K562 (cell line): ENCODE measurements around the gene RTL5. TPM values are rescaled to one million over a fixed set of nuclear protein-coding genes. Genes with fewer than 3 reads are reported as not detected.

Experiments used
- ATAC-seq: fragments of 200-7000 bp; cut with Tn5 transposase; 3 replicates; pipeline ENCODE4 v1.9.1; 2020; ENCODE audit warnings: moderate library complexity
- BruUV-seq: library from RNA; stranded (reverse); fragments of 400-500 nt; replicated peaks from 2 replicates; lab custom pipeline; 2021; lab: Mats Ljungman, UMichigan
- CTCF ChIA-PET: fragments of 300-600 bp; formaldehyde crosslinking; extraction: SDS; loops from one replicate; lab custom pipeline; 2021; ENCODE audit warnings: low intra/inter-chr PET ratio; lab: Yijun Ruan, JAX
- POLR2A ChIA-PET: fragments of 300-600, 350-650 bp; sonication (Branson Sonifier 250); formaldehyde crosslinking; extraction: SDS; loops from one replicate; lab custom pipeline; 2021; ENCODE audit warnings: antibody characterized with exemption, inconsistent platforms; lab: Yijun Ruan, JAX
- DNase-seq, 4 experiments: peaks; one replicate each; pipeline versions ENCODE4 v3.0.0 to v3.0.0-alpha.2; 2011 to 2018; ENCODE audit warnings: low spot score in 3 of 4, mixed read lengths in 3 of 4; ENCODE audit errors: extremely low read depth in 1 of 4
- FAIRE-seq: peaks from 2 replicates; lab custom pipeline; 2011; peaks lifted over from hg19 to GRCh38; lab: Jason Lieb, UNC
- H2AFZ ChIP-seq: 2 replicates; pipeline ENCODE4 v1.6.0; 2011; ENCODE audit warnings: low read depth, low read length, control low read depth, inconsistent platforms
- H3K27ac ChIP-seq: fragments of 200-600 bp; 3 replicates; pipeline ENCODE4 v1.8.0; 2011; ENCODE audit warnings: low read depth, mild to moderate bottlenecking, control low read depth, inconsistent platforms, low read length, moderate library complexity, mixed read lengths; ENCODE audit errors: extremely low read depth
- H3K27me3 ChIP-seq, 2 experiments: fragments of 300-600 bp in 1 of 2; 2 replicates in 1 of 2; 3 replicates in 1 of 2; pipeline versions ENCODE4 v1.6.0 to v1.8.0; 2011; ENCODE audit warnings: inconsistent platforms in 2 of 2, low read length in 2 of 2, mild to moderate bottlenecking in 1 of 2, mixed read lengths in 1 of 2, moderate library complexity in 1 of 2; ENCODE audit not compliant: control insufficient read depth in 2 of 2, insufficient read depth in 2 of 2
- H3K36me3 ChIP-seq: fragments of 300-600 bp; 3 replicates; pipeline ENCODE4 v1.8.0; 2011; ENCODE audit warnings: mild to moderate bottlenecking, low read length, inconsistent platforms; ENCODE audit not compliant: control insufficient read depth, insufficient read depth
- H3K4me1 ChIP-seq, 2 experiments: fragments of 200-600 bp in 1 of 2; replicated peaks in 1 of 2; 2 replicates in 1 of 2; 3 replicates in 1 of 2; pipeline versions ENCODE4 v1.5.1 to v1.8.0; 2011; ENCODE audit warnings: inconsistent platforms in 2 of 2, low read length in 2 of 2, mild to moderate bottlenecking in 1 of 2, mixed read lengths in 1 of 2, moderate library complexity in 1 of 2; ENCODE audit not compliant: control insufficient read depth in 2 of 2, insufficient read depth in 2 of 2
- H3K4me2 ChIP-seq: 2 replicates; pipeline ENCODE4 v1.6.1; 2011; ENCODE audit warnings: low read length, control low read depth, inconsistent platforms, mixed read lengths; ENCODE audit not compliant: insufficient read depth
- H3K4me3 ChIP-seq: fragments of 200-600 bp; sonication (generic), shearing (Covaris generic); 2 replicates; pipeline ENCODE4 v1.5.1; 2016; ENCODE audit warnings: control low read depth, inconsistent platforms
- H3K79me2 ChIP-seq: fragments of 200-600 bp; 3 replicates; pipeline ENCODE4 v1.8.0; 2011; ENCODE audit warnings: low read length, inconsistent platforms; ENCODE audit not compliant: control insufficient read depth, insufficient read depth
- H3K9ac ChIP-seq, 2 experiments: 2 replicates each; pipeline versions ENCODE4 v1.6.0 to v1.6.1; 2011; ENCODE audit warnings: low read depth in 2 of 2, low read length in 2 of 2, control low read depth in 1 of 2, inconsistent platforms in 1 of 2, mild to moderate bottlenecking in 1 of 2, mixed read lengths in 1 of 2; ENCODE audit not compliant: insufficient read depth in 1 of 2
- H3K9me1 ChIP-seq: one replicate; pipeline ENCODE4 v1.6.0; 2011; ENCODE audit warnings: inconsistent platforms, mild to moderate bottlenecking, low read length, moderate library complexity; ENCODE audit not compliant: control insufficient read depth, insufficient read depth
- H3K9me3 ChIP-seq: replicated peaks from 2 replicates; pipeline ENCODE4 v1.5.1; 2011; ENCODE audit warnings: low read depth, low read length, inconsistent platforms; ENCODE audit not compliant: control insufficient read depth, insufficient read depth
- H4K20me1 ChIP-seq: replicated peaks from 2 replicates; pipeline ENCODE4 v1.6.1; 2011; ENCODE audit warnings: low read length, inconsistent platforms, mixed read lengths; ENCODE audit not compliant: control insufficient read depth, insufficient read depth
- MAFG ChIP-seq: fragments of 450-650 bp; conservative IDR thresholded peaks from 2 replicates; pipeline ENCODE4 v1.6.1; 2016; ENCODE audit warnings: missing genetic modification characterization, missing compliant biosample characterization
- SMAD4 ChIP-seq: fragments of 250-450 bp; sonication (Bioruptor Pico); conservative IDR thresholded peaks from 2 replicates; pipeline ENCODE4 v1.8.0; 2021; ENCODE audit warnings: inconsistent platforms, mild to moderate bottlenecking, moderate library complexity
- ZNF133 ChIP-seq: fragments of 250-450 bp; sonication (Bioruptor Pico); IDR thresholded peaks from 2 replicates; pipeline ENCODE4 v1.4.0; 2020; ENCODE audit warnings: mild to moderate bottlenecking
- WGBS: fragments of 100-300 bp; shearing (Covaris generic); methylation state at CpG from one replicate; pipeline ENCODE4 v1.1.6; 2016; ENCODE audit warnings: low coverage, mixed read lengths; ENCODE audit not compliant: insufficient coverage; ENCODE audit errors: missing lambda C conversion rate; 5-methylcytosine and 5-hydroxymethylcytosine counted together
- in situ Hi-C: fragments of 300-500 bp; cut with MboI; formaldehyde crosslinking; loops from 4 replicates; pipeline ENCODE4 v1.15.0; 2018; ENCODE audit warnings: inconsistent platforms, mixed read lengths
- intact Hi-C: fragments of 100-400 bp; cut with micrococcal nuclease; formaldehyde crosslinking; loops from 2 replicates; pipeline ENCODE4 v1.14.2; 2022
- polyA plus RNA-seq, 8 experiments: library from polyadenylated mRNA; depleted of rRNA in 4 of 8; stranded (reverse) in 5 of 8; unstranded in 3 of 8; fragments of >200 nt; fragmentation: Nextera tagmentation in 2 of 8; fragmentation: Illumina TruSeq in 1 of 8; extraction: Ambion mirVana in 2 of 8; extraction: Trizol in 1 of 8; gene quantifications; 2 replicates each; pipeline versions ENCODE4 v1.2.1 to v1.2.3, GENCODE V29; 2011 to 2014; ENCODE audit warnings: inconsistent platforms in 1 of 8, missing spikeins in 1 of 8
- total RNA-seq, 7 experiments: library from RNA; depleted of rRNA in 6 of 7; stranded (reverse); fragments of >200 nt in 6 of 7; fragmentation: Illumina TruSeq in 2 of 7; extraction: Trizol in 2 of 7; gene quantifications; 2 replicates each; pipeline versions ENCODE4 v1.2.1 to v1.2.3, GENCODE V29; 2011 to 2021; ENCODE audit warnings: low replicate concordance in 1 of 7
- TF ChIP-seq, protein P1 (sequence below), 2 experiments: IDR thresholded peaks; 2 replicates each; pipeline ENCODE4 v1.6.1; 2012; ENCODE audit warnings: improper control_type of control experiment in 2 of 2, low read depth in 2 of 2, low read length in 2 of 2, borderline replicate concordance in 1 of 2
- TF ChIP-seq, protein P2 (sequence below): fragments of 250-450 bp; sonication (Bioruptor Pico); IDR thresholded peaks from 2 replicates; pipeline ENCODE4 v1.9.0; 2021; ENCODE audit warnings: mild to moderate bottlenecking

Gene RTL5
- total and polyA plus RNA-seq, 9 of the 15 experiments (the other 6 are each of a cell fraction or from before 2014, with no cell fraction given) = 0.03 TPM; not detected in 8

DNA sequence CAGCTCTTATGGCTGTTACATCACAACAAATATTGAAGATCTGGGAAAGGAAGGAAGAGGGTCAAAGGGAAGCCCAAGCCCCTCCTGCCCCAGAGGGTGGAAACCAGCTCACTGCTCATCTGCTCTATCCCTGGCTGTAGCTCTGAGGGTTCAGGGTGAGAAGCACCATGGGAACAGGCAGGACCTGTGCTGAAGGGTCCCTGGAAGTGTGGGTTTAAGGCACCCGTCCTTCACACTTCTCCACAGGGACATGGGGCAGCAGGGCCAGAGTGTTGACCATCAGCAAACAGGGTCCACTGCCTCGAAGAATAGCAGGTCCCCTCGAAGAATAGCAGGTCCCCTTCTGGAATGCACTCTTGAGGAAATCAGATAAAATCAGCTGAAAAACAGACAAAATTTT, 4.4 kb downstream of the RTL5 start:
- Histone ChIP-seq H3K27me3 (peaks cover 0 to 34% of the 10 kb centered on the region in 2 experiments; a peak in 3 of 5 replicates), H3K27ac (no peak overlapping the region), H3K9me3 (no peaks in the 10 kb centered on the region), H2AFZ (no peak overlapping the region), H3K4me3 (no peak overlapping the region), H4K20me1 (peaks cover 3% of the 10 kb centered on the region; the same call in 1 of the 2 replicates), H3K4me1 (peaks cover 0 to 10% of the 10 kb centered on the region in 2 experiments; a peak in 2 of 5 replicates), H3K9me1 (no peaks in the 10 kb centered on the region), H3K4me2 (no peak overlapping the region), H3K79me2 (no peaks in the 10 kb centered on the region), H3K9ac (no peak overlapping the region), H3K36me3 (no peaks in the 10 kb centered on the region)
- WGBS = 6% methylated on average over 3 of the region's 3 CpGs
- ATAC-seq (no peak), DNase-seq (no peak), FAIRE-seq (no peak)
- BruUV-seq = no TSS peak
- in situ Hi-C loops (no loop called here), intact Hi-C loops (loop anchor here (2.0 kb wide), 1 partner anchor 109 kb away; no protein-coding TSS in a partner anchor)
- TF ChIP-seq, protein P1, sequence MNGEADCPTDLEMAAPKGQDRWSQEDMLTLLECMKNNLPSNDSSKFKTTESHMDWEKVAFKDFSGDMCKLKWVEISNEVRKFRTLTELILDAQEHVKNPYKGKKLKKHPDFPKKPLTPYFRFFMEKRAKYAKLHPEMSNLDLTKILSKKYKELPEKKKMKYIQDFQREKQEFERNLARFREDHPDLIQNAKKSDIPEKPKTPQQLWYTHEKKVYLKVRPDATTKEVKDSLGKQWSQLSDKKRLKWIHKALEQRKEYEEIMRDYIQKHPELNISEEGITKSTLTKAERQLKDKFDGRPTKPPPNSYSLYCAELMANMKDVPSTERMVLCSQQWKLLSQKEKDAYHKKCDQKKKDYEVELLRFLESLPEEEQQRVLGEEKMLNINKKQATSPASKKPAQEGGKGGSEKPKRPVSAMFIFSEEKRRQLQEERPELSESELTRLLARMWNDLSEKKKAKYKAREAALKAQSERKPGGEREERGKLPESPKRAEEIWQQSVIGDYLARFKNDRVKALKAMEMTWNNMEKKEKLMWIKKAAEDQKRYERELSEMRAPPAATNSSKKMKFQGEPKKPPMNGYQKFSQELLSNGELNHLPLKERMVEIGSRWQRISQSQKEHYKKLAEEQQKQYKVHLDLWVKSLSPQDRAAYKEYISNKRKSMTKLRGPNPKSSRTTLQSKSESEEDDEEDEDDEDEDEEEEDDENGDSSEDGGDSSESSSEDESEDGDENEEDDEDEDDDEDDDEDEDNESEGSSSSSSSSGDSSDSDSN (IDR thresholded peaks at IDR 0.05; ENCODE audit: borderline replicate concordance in 1 of 2, low read depth in 2 of 2, low read length in 2 of 2) = no peak
- TF ChIP-seq SMAD4 (no peak), ZNF133 (no peak), MAFG (tag) (no peak)
- TF ChIP-seq, protein P2, sequence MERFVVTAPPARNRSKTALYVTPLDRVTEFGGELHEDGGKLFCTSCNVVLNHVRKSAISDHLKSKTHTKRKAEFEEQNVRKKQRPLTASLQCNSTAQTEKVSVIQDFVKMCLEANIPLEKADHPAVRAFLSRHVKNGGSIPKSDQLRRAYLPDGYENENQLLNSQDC = no peak
- CTCF ChIA-PET = interaction anchor here (1.8 kb wide), 1 partner anchor 109 kb away, joined by 8 read pairs; no protein-coding TSS in a partner anchor
- POLR2A ChIA-PET = no interaction called here
